Loucy (cell line): ENCODE measurements around the gene SMCHD1.

Experiments
- CTCF ChIP-seq: fragments of 200-600 bp; sonication (generic); conservative IDR thresholded peaks from 2 replicates; pipeline ENCODE4 v1.5.1; 2014; ENCODE audit warnings: mild to moderate bottlenecking, antibody characterized with exemption, low read length
- EZH2phosphoT487 ChIP-seq: fragments of 200-600 bp; IDR thresholded peaks from 2 replicates; pipeline ENCODE4 v1.6.1; 2018; ENCODE audit warnings: antibody characterized with exemption, mild to moderate bottlenecking, moderate library complexity, borderline replicate concordance

DNA sequence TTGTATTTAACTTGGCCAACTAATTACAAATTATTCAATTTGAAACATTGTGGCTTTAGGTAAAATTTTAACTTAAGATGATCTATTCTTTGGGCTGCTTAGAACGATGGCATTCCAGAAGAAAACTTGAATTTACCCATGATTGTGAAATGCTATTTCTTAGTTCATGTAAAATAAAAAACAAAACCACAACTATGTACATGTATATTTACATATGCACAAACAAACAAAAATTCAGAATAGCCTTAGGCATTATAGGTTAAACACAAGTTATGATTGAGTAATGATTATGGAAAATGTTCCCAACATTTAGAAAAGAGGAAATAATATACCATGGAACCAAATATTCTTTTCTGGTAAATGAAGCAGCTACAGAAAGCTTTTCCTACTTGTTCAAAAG, 3.5 kb upstream of the SMCHD1 start:
- no peak for TF ChIP-seq EZH2phosphoT487
- no peak for TF ChIP-seq CTCF
